IMR-90 (cell line): Measurements from ENCODE around the gene METRNL. TPM values are rescaled to one million over a fixed set of nuclear protein-coding genes. Genes with fewer than 3 reads are reported as not detected.

Experiments
- ATAC-seq: fragments of 200-7000 bp; cut with Tn5 transposase; 2 replicates; pipeline ENCODE4 v1.9.1; 2020; ENCODE audit warnings: low read depth, mild to moderate bottlenecking, moderate library complexity
- BruUV-seq: library from RNA; stranded (reverse); fragments of 400-500 nt; replicated peaks from 2 replicates; lab custom pipeline; 2021; lab: Mats Ljungman, UMichigan
- CTCF ChIA-PET: fragments of 300-600 bp; formaldehyde crosslinking; extraction: SDS; loops from one replicate; lab custom pipeline; 2021; ENCODE audit warnings: antibody characterized with exemption; lab: Yijun Ruan, JAX
- POLR2A ChIA-PET: fragments of 300-600 bp; sonication (Branson Sonifier 250); formaldehyde crosslinking; loops from one replicate; lab custom pipeline; 2022; ENCODE audit warnings: antibody characterized with exemption; ENCODE audit not compliant: unreplicated experiment; lab: Charles Lee
- DNase-seq: peaks from one replicate; pipeline ENCODE4 v3.0.0; 2013
- H2AFZ ChIP-seq: replicated peaks from 2 replicates; pipeline ENCODE3; 2013; ENCODE audit warnings: low read length, mild to moderate bottlenecking; ENCODE audit not compliant: poor library complexity
- H2AK5ac ChIP-seq: 2 replicates; pipeline ENCODE4 v1.6.1; 2013; ENCODE audit warnings: low read depth, low read length, inconsistent platforms
- H2AK9ac ChIP-seq: replicated peaks from 2 replicates; pipeline ENCODE3; 2013; ENCODE audit warnings: mild to moderate bottlenecking, low read depth, low read length, moderate library complexity; ENCODE audit not compliant: poor library complexity
- H2BK120ac ChIP-seq: 2 replicates; pipeline ENCODE4 v1.6.1; 2013; ENCODE audit warnings: low read depth, low read length, inconsistent platforms
- H2BK15ac ChIP-seq: 3 replicates; pipeline ENCODE4 v1.6.1; 2013; ENCODE audit warnings: low read depth, low read length, inconsistent platforms
- H2BK20ac ChIP-seq: 2 replicates; pipeline ENCODE4 v1.6.1; 2013; ENCODE audit warnings: low read depth, mild to moderate bottlenecking, inconsistent platforms, low read length, moderate library complexity
- H2BK5ac ChIP-seq: 2 replicates; pipeline ENCODE4 v1.6.1; 2013; ENCODE audit warnings: mild to moderate bottlenecking, low read depth, low read length, inconsistent platforms; ENCODE audit not compliant: poor library complexity, severe bottlenecking
- H3K14ac ChIP-seq: replicated peaks from 2 replicates; pipeline ENCODE4 v1.6.1; 2013; ENCODE audit warnings: low read depth, low read length, inconsistent platforms
- H3K18ac ChIP-seq: 2 replicates; pipeline ENCODE4 v1.6.1; 2013; ENCODE audit warnings: low read depth, low read length, control low read depth
- H3K23ac ChIP-seq: 2 replicates; pipeline ENCODE4 v1.6.1; 2013; ENCODE audit warnings: low read depth, low read length, inconsistent platforms
- H3K27ac ChIP-seq: 2 replicates; pipeline ENCODE4 v1.5.1; 2013; ENCODE audit warnings: mild to moderate bottlenecking, control low read depth, low read length; ENCODE audit not compliant: insufficient read depth
- H3K27me3 ChIP-seq: 2 replicates; pipeline ENCODE4 v1.6.1; 2013; ENCODE audit warnings: low read length; ENCODE audit not compliant: control insufficient read depth, insufficient read depth
- H3K36me3 ChIP-seq: 2 replicates; pipeline ENCODE4 v1.6.1; 2013; ENCODE audit warnings: low read length, mixed read lengths; ENCODE audit not compliant: control insufficient read depth, insufficient read depth
- H3K4ac ChIP-seq: 2 replicates; pipeline ENCODE4 v1.6.1; 2013; ENCODE audit warnings: low read depth, low read length, inconsistent platforms
- H3K4me1 ChIP-seq: 2 replicates; pipeline ENCODE4 v1.6.1; 2013; ENCODE audit warnings: low read length, mixed read lengths; ENCODE audit not compliant: control insufficient read depth, insufficient read depth
- H3K4me2 ChIP-seq: 2 replicates; pipeline ENCODE4 v1.6.1; 2013; ENCODE audit warnings: low read depth, mild to moderate bottlenecking, control low read depth, low read length, moderate library complexity
- H3K4me3 ChIP-seq: 2 replicates; pipeline ENCODE4 v1.5.1; 2013; ENCODE audit warnings: low read depth, mild to moderate bottlenecking, control low read depth, low read length, moderate library complexity; ENCODE audit not compliant: insufficient read depth
- H3K56ac ChIP-seq: 2 replicates; pipeline ENCODE4 v1.6.1; 2013; ENCODE audit warnings: low read length, inconsistent platforms; ENCODE audit not compliant: insufficient read depth; ENCODE audit errors: extremely low read depth
- H3K79me1 ChIP-seq, 2 experiments: 2 replicates each; pipeline ENCODE4 v1.6.1; 2013; ENCODE audit warnings: low read length in 2 of 2, inconsistent platforms in 1 of 2, low read depth in 1 of 2
- H3K9ac ChIP-seq: 2 replicates; pipeline ENCODE4 v1.6.1; 2013; ENCODE audit warnings: low read depth, low read length, control low read depth
- H3K9me1 ChIP-seq: 2 replicates; pipeline ENCODE4 v1.6.1; 2013; ENCODE audit warnings: low read length, inconsistent platforms; ENCODE audit not compliant: insufficient read depth
- H3K9me3 ChIP-seq: 2 replicates; pipeline ENCODE4 v1.6.1; 2013; ENCODE audit warnings: low read length; ENCODE audit not compliant: control insufficient read depth, insufficient read depth
- H4K20me1 ChIP-seq: 2 replicates; pipeline ENCODE4 v1.6.1; 2013; ENCODE audit warnings: low read length, inconsistent platforms; ENCODE audit not compliant: insufficient read depth
- H4K5ac ChIP-seq: 2 replicates; pipeline ENCODE4 v1.6.1; 2013; ENCODE audit warnings: mild to moderate bottlenecking, low read depth, low read length, control low read depth
- H4K8ac ChIP-seq, 2 experiments: 2 replicates each; pipeline ENCODE4 v1.6.1; 2013; ENCODE audit warnings: low read depth in 2 of 2, low read length in 2 of 2, control low read depth in 1 of 2, inconsistent platforms in 1 of 2
- H4K91ac ChIP-seq: 2 replicates; pipeline ENCODE4 v1.6.1; 2013; ENCODE audit warnings: low read depth, low read length, inconsistent platforms; ENCODE audit not compliant: insufficient read depth
- BHLHE40 ChIP-seq: fragments of 150-350 bp; IDR thresholded peaks from 2 replicates; pipeline ENCODE4 v1.6.1; 2016; ENCODE audit warnings: mild to moderate bottlenecking, low read depth, low read length
- CEBPB ChIP-seq: IDR thresholded peaks from 2 replicates; pipeline ENCODE4 v1.6.1; 2012; ENCODE audit warnings: low read depth, low read length, improper control_type of control experiment
- CHD1 ChIP-seq: IDR thresholded peaks from 2 replicates; pipeline ENCODE4 v1.6.1; 2012; ENCODE audit warnings: low read depth, low read length, improper control_type of control experiment
- ELK1 ChIP-seq: fragments of 150-350 bp; IDR thresholded peaks from 2 replicates; pipeline ENCODE4 v1.6.1; 2016; ENCODE audit warnings: low read depth, mild to moderate bottlenecking, low read length, moderate library complexity, borderline replicate concordance
- FOS ChIP-seq: fragments of 150-350 bp; IDR thresholded peaks from 2 replicates; pipeline ENCODE4 v1.6.1; 2016; ENCODE audit warnings: low read depth, low read length
- MAFK ChIP-seq: IDR thresholded peaks from 2 replicates; pipeline ENCODE4 v1.6.1; 2012; ENCODE audit warnings: low read depth, low read length, improper control_type of control experiment
- MAZ ChIP-seq: IDR thresholded peaks from 2 replicates; pipeline ENCODE4 v1.6.1; 2012; ENCODE audit warnings: low read depth, mild to moderate bottlenecking, low read length, improper control_type of control experiment, moderate library complexity, borderline replicate concordance
- MXI1 ChIP-seq: IDR thresholded peaks from 2 replicates; pipeline ENCODE4 v1.6.1; 2012; ENCODE audit warnings: low read depth, mild to moderate bottlenecking, low read length, moderate library complexity, borderline replicate concordance
- POLR2A ChIP-seq: IDR thresholded peaks from 2 replicates; pipeline ENCODE4 v1.6.1; 2012; ENCODE audit warnings: mild to moderate bottlenecking, low read depth, low read length
- RAD21 ChIP-seq: IDR thresholded peaks from 2 replicates; pipeline ENCODE4 v1.6.1; 2012; ENCODE audit warnings: low read length, improper control_type of control experiment
- RCOR1 ChIP-seq: IDR thresholded peaks from 2 replicates; pipeline ENCODE4 v1.6.1; 2012; ENCODE audit warnings: mild to moderate bottlenecking, low read length, improper control_type of control experiment; ENCODE audit not compliant: insufficient replicate concordance
- RFX5 ChIP-seq: IDR thresholded peaks from 2 replicates; pipeline ENCODE4 v1.8.0; 2012; ENCODE audit warnings: low read depth, mild to moderate bottlenecking, low read length, moderate library complexity
- SMC3 ChIP-seq: fragments of 150-350 bp; IDR thresholded peaks from 2 replicates; pipeline ENCODE4 v1.6.1; 2016; ENCODE audit warnings: low read depth, mild to moderate bottlenecking, antibody characterized with exemption, low read length, moderate library complexity
- WGBS, 2 experiments: methylation state at CpG; one replicate each; pipeline versions ENCODE4 v1.1.5 to v1.1.7; 2013; ENCODE audit warnings: missing lambda C conversion rate in 2 of 2; ENCODE audit not compliant: insufficient read length in 1 of 2; ENCODE audit errors: extremely low coverage in 2 of 2; 5-methylcytosine and 5-hydroxymethylcytosine counted together
- dilution Hi-C: fragments of 300-500 bp; cut with HindIII; formaldehyde crosslinking; loops from one replicate; pipeline ENCODE4 v1.14.3; 2018; ENCODE audit warnings: low sequenced_read_pairs; ENCODE audit not compliant: unreplicated experiment
- in situ Hi-C: fragments of 300-500 bp; cut with MboI; formaldehyde crosslinking; loops from 3 replicates; pipeline ENCODE4 v1.14.3; 2019; ENCODE audit warnings: low sequenced_read_pairs, inconsistent platforms, mixed read lengths
- intact Hi-C: fragments of 100-400 bp; cut with micrococcal nuclease; formaldehyde crosslinking; loops from 2 replicates; pipeline ENCODE4 v1.10.0; 2022
- polyA plus RNA-seq, 3 experiments: library from polyadenylated mRNA; depleted of rRNA; stranded (reverse); fragments of >200 nt; gene quantifications; 2 replicates each; pipeline ENCODE4 v1.2.3, GENCODE V29; 2012; ENCODE audit warnings: low replicate concordance in 1 of 3
- total RNA-seq: library from RNA; depleted of rRNA; stranded (reverse); fragments of >200 nt; gene quantifications from 2 replicates; pipeline ENCODE4 v1.2.3, GENCODE V29; 2012
- TF ChIP-seq, protein P1 (sequence below): conservative IDR thresholded peaks from 2 replicates; pipeline ENCODE4 v1.5.1; 2012; ENCODE audit warnings: mild to moderate bottlenecking, low read depth, low read length, improper control_type of control experiment
- TF ChIP-seq, protein P2 (sequence below): fragments of 150-350 bp; IDR thresholded peaks from 2 replicates; pipeline ENCODE4 v1.6.1; 2017; ENCODE audit warnings: mild to moderate bottlenecking, antibody characterized with exemption, low read length, low read depth

METRNL gene
- total and polyA plus RNA-seq, 2 of the 4 experiments (the other 2 are of a cell fraction): 17.9 to 48.2 TPM

- H3K79me1 ChIP-seq: peaks cover 4 to 74% of the 10 kb centered on the region in 2 experiments; a peak in 2 of 4 replicates
- DNase-seq: no peak
- intact Hi-C loops: loop anchor here (1.0 kb wide), 1 partner anchor 121 kb away; no protein-coding TSS in a partner anchor
- peaks cover 81% of the 10 kb centered on the region for H4K20me1 ChIP-seq
- ATAC-seq: no peak
- peak overlapping the region; percentile 1 to 38; a peak in 2 of 4 replicates for H4K8ac ChIP-seq
- H3K4me1 ChIP-seq: peaks cover 51% of the 10 kb centered on the region
- H3K18ac ChIP-seq: peak overlapping the region; percentile 19
- peak overlapping the region; percentile 68 for H4K91ac ChIP-seq
- H2AK9ac ChIP-seq: peak overlapping the region; percentile 94
- peak overlapping the region; percentile 54 for H3K27ac ChIP-seq
- dilution Hi-C loops: no loop called here
- 44% methylated on average over 4 of the region's 9 CpGs; no CpG with 5 or more reads in 1 of the 2 experiments for WGBS, 2 experiments
- peak overlapping the region; percentile 16 for H2BK20ac ChIP-seq
- H3K36me3 ChIP-seq: peaks cover 36% of the 10 kb centered on the region; the same call in 1 of the 2 replicates
- peak overlapping the region; percentile 70 for H2BK120ac ChIP-seq
- POLR2A ChIA-PET: no interaction called here
- no peaks in the 10 kb centered on the region for H3K9me3 ChIP-seq
- H3K23ac ChIP-seq: peak overlapping the region; percentile 74; the same call in 1 of the 2 replicates
- in situ Hi-C loops: no loop called here
- CTCF ChIA-PET: interaction anchor here (1.8 kb wide), 1 partner anchor 121 kb away, joined by 4 read pairs; no protein-coding TSS in a partner anchor
- peak overlapping the region; percentile 41; the same call in 1 of the 2 replicates for H3K14ac ChIP-seq
- peak overlapping the region; percentile 0 for H2AFZ ChIP-seq
- BruUV-seq: no TSS peak
- TF ChIP-seq ELK1 (no peak), POLR2A (no peak), CHD1 (no peak), SMC3 (no peak), RFX5 (no peak), FOS (no peak), BHLHE40 (no peak), MAFK (no peak), MAZ (no peak), RCOR1 (no peak), RAD21 (no peak), MXI1 (no peak), CEBPB (no peak)
- TF ChIP-seq, protein P1, sequence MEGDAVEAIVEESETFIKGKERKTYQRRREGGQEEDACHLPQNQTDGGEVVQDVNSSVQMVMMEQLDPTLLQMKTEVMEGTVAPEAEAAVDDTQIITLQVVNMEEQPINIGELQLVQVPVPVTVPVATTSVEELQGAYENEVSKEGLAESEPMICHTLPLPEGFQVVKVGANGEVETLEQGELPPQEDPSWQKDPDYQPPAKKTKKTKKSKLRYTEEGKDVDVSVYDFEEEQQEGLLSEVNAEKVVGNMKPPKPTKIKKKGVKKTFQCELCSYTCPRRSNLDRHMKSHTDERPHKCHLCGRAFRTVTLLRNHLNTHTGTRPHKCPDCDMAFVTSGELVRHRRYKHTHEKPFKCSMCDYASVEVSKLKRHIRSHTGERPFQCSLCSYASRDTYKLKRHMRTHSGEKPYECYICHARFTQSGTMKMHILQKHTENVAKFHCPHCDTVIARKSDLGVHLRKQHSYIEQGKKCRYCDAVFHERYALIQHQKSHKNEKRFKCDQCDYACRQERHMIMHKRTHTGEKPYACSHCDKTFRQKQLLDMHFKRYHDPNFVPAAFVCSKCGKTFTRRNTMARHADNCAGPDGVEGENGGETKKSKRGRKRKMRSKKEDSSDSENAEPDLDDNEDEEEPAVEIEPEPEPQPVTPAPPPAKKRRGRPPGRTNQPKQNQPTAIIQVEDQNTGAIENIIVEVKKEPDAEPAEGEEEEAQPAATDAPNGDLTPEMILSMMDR: no peak
- TF ChIP-seq, protein P2, sequence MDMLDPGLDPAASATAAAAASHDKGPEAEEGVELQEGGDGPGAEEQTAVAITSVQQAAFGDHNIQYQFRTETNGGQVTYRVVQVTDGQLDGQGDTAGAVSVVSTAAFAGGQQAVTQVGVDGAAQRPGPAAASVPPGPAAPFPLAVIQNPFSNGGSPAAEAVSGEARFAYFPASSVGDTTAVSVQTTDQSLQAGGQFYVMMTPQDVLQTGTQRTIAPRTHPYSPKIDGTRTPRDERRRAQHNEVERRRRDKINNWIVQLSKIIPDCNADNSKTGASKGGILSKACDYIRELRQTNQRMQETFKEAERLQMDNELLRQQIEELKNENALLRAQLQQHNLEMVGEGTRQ: no peak
- peak overlapping the region; percentile 99 for H2BK5ac ChIP-seq
- H3K4me3 ChIP-seq: peak overlapping the region; percentile 0; the same call in 1 of the 2 replicates
- H3K9me1 ChIP-seq: peaks cover 43% of the 10 kb centered on the region
- H3K4ac ChIP-seq: peak overlapping the region; percentile 90
- peak overlapping the region; percentile 66; the same call in 1 of the 2 replicates for H4K5ac ChIP-seq
- peak overlapping the region; percentile 82 for H2AK5ac ChIP-seq
- H3K27me3 ChIP-seq: no peaks in the 10 kb centered on the region
- H3K4me2 ChIP-seq: peak overlapping the region; percentile 63
- 0 out of 2 replicates have a peak overlapping the region, but pooled peaks have one; percentile 26 for H3K9ac ChIP-seq
- H2BK15ac ChIP-seq: no peak overlapping the region
- H3K56ac ChIP-seq: peak overlapping the region; percentile 34; the same call in 1 of the 2 replicates
These were observed 4.8 kb downstream of the METRNL start for GRCh38 chr17:83084214-83084613.
